ENCODE measurements around the gene PDILT. TPM values are rescaled to one million over a fixed set of nuclear protein-coding genes. Genes with fewer than 3 reads are reported as not detected.

Gene PDILT
- total RNA-seq, 1 experiment from 2014 or later, result not detected

GRCh38 chr16:20315764-20316163 is 88.8 kb downstream of the PDILT start:
- H3K9me3 Mint-ChIP-seq, result peaks cover 17% of the 10 kb centered on the region
- H3K4me3 Mint-ChIP-seq, result no peak overlapping the region
- peaks cover 10% of the 10 kb centered on the region for H3K4me1 Mint-ChIP-seq
- H3K36me3 Mint-ChIP-seq, result no peaks in the 10 kb centered on the region
- POLR2A ChIA-PET, result no interaction called here
- no peak overlapping the region for H3K27ac Mint-ChIP-seq
- DNase-seq (ENCODE audit: low spot score), result no peak
- CTCF ChIA-PET, result interaction anchor here (1.1 to 2.3 kb wide), 3 partner anchors 15 to 417 kb away, joined by 3 to 9 read pairs (median 5); no protein-coding TSS in a partner anchor
- H3K27me3 Mint-ChIP-seq (ENCODE audit: low read depth), result no peaks in the 10 kb centered on the region
- ATAC-seq, result no peak
- TF ChIP-seq PRDM15 (CRISPR knock-in tag; IDR thresholded peaks at IDR 0.05) (no peak), USF2 (CRISPR knock-in tag; IDR thresholded peaks at IDR 0.05) (no peak), ZNF281 (CRISPR knock-in tag; IDR thresholded peaks at IDR 0.05) (no peak), NFE2L1 (CRISPR knock-in tag; IDR thresholded peaks at IDR 0.05) (no peak), ZNF121 (CRISPR knock-in tag; IDR thresholded peaks at IDR 0.05) (no peak), RELA (CRISPR knock-in tag; IDR thresholded peaks at IDR 0.05; ENCODE audit: borderline replicate concordance) (no peak), ARID4B (CRISPR knock-in tag; IDR thresholded peaks at IDR 0.05; ENCODE audit: borderline replicate concordance) (no peak), NFYB (CRISPR knock-in tag; conservative IDR thresholded peaks at IDR 0.05; ENCODE audit: low read depth) (no peak), GRHL2 (CRISPR knock-in tag; IDR thresholded peaks at IDR 0.05; ENCODE audit: insufficient replicate concordance, severe bottlenecking) (no peak), FOXJ3 (CRISPR knock-in tag; IDR thresholded peaks at IDR 0.05; ENCODE audit: borderline replicate concordance) (no peak), CTCF (IDR thresholded peaks at IDR 0.05) (no peak), FOXK1 (CRISPR knock-in tag; IDR thresholded peaks at IDR 0.05) (no peak), TEAD4 (CRISPR knock-in tag; IDR thresholded peaks at IDR 0.05) (no peak), CREM (CRISPR knock-in tag; IDR thresholded peaks at IDR 0.05) (no peak), STAT6 (CRISPR knock-in tag; conservative IDR thresholded peaks at IDR 0.05; ENCODE audit: low read depth) (no peak), RORB (CRISPR knock-in tag; IDR thresholded peaks at IDR 0.05) (no peak), JUN (CRISPR knock-in tag; IDR thresholded peaks at IDR 0.05) (no peak), ZNF317 (CRISPR knock-in tag; IDR thresholded peaks at IDR 0.05; ENCODE audit: borderline replicate concordance, low read depth) (no peak)
